ENCODE measurements around the gene ZNF683.
A peak's percentile ranks its signal among the peaks of the same experiment; 100 is the strongest.

The ZNF683 gene

DNA sequence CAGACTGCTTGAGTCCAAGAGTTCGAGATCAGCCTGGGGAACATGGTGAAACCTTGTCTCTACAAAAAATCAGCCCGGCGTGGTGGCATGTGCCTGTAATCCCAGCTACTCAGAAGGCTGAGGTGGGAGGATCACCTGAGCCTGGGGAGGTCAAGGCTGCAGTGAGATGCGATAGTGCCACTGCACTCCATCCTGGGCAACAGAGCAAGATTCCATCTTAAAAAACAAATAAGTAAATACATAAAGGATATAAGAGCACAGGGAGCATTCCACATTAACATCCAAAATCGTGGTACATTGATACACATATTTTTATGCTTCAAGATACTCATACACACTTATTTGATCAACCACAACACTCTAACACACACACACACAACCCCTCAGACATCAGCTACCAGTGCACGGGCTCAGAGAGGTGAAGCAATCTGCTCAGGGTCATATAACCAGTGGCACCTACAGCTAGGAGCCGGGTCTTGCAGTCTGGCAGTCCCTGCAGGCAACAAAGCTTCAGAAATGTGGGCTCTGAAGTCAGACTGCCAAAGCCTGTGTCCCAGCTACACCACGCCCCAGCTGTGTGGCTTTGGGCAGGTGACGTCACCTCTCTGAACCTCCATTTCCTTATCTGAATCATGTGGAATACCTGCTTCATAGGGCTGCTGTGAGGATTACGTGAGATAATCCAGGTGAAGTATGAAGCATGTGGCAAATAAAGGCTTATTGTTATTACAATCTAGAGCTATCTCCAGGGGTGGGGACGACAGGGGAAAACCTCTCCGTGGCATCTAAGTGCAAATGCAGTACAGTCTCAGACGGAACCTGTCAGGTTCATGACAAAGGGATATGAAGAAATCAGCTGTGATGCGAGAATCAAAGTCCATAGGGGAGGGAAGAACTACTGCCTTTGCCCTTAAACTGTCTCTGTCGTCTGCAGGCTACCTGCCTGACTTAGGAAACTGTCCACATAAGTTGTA lies 13.9 kb downstream of the ZNF683 start:
- DNase-seq (ENCODE audit: low spot score) = no peak

DNA sequence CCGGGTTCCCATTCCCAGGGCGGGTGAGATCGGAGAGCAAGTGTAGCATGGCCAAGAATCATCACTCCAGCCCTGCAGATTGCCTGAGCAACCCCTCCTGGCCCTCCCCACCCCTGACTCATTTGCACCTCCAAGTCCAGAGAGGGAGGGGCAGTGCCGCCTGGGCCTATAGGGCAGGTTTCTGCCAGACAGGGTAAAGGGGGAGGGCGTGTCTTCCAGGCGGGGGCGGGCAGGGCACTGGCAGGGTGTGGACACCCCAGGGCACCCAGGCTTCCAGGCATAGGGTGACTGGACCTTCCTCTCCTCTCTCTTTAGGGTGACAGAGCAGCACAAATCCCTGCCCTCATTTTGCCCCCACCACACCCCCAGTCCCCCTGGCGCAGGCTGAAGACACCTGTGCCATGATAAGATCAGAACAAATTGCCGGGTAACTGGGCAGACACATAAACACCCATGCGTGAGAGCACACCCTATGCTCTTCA lies 15.4 kb downstream of the ZNF683 start:
- no peak for DNase-seq (ENCODE audit: low spot score)

DNA sequence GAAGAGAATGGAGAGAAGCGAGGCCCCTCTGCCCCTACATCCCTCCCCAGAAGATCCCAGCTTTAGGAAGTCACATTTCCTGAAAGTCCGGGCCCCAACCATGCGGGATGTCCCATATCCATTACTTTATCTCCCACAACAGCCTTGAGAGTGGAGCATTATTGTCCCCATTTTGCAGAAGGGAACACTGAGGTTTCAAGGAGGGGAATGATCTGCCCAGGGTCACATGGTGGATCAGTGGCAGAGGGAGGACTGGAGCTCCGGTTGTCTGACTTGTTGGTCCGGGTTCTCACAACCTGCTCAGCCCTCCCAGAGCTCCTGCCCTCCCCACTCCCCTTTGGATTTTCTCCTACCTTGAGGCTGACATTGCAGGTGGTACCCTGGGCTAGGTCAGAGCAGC lies 16.4 kb downstream of the ZNF683 start:
- DNase-seq (ENCODE audit: low spot score) = no peak

DNA sequence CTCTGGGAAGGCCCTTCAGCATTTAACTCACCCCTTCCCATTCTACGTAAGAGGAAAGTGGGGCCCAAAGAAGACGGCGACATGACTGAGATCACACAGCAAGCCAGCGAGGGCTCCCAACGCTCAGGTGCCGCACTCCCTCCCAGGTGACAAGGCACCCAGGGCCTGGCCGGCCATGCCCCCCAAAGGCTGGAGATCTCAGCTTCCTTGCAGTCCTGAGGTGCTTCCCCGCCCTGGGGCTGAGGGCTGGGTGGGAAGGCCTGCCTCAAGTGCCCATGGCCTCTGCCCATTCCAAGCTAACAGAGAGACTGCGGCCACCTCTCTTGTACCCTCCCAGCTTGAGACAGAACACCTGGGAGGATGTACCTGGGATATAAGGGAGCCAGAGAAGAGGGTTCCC lies 17.6 kb downstream of the ZNF683 start:
- no peak for DNase-seq (ENCODE audit: low spot score)

DNA sequence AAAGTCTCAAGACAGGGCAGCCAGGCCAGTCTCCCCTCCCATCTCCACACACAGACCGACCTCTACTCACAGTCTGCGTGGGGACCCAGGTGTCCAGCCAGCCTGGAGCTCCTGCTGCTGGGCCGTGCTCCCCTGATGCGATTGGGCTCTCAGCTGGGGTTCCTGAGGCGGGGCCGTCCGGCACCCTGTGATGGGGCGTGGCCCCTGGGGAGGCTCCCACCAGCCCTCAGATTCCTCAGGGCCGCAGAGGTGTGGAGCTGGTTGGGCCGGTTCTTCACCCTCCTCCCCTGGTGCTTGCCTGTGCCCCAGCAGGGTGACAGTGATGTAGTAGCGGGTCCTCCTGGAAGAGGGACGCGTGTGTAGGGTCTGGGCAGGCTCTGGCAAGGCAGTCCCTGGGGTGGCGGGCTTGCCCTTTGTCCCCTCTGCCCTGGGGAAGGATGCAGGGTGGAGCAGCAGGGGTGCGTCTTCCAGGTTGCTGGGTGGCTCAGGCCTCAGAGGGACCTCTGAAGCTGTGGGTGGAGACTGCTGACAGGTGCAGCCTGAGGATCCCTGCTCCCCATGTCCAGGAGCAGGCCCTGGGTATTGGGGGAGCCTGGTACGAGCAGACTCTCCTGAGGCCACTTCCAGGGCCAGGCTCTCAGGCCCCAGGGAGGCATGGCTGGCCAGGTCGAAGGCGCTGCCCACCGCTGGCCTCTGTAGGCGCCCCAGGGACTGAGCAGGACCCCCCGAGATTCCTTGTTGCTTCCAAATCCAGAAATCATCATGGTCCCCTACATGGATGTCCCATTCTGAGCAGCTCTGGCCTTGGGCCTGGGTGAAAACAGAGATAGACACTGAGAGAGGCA lies 18.4 kb downstream of the ZNF683 start, which contains the start of gene CRYBG2:
TSS of gene CRYBG2 (minus strand) at position 155 of the 845 bp plus-strand sequence. CDS start 7,473 bp downstream, outside the sequence.
- no peak for DNase-seq (ENCODE audit: low spot score)

DNA sequence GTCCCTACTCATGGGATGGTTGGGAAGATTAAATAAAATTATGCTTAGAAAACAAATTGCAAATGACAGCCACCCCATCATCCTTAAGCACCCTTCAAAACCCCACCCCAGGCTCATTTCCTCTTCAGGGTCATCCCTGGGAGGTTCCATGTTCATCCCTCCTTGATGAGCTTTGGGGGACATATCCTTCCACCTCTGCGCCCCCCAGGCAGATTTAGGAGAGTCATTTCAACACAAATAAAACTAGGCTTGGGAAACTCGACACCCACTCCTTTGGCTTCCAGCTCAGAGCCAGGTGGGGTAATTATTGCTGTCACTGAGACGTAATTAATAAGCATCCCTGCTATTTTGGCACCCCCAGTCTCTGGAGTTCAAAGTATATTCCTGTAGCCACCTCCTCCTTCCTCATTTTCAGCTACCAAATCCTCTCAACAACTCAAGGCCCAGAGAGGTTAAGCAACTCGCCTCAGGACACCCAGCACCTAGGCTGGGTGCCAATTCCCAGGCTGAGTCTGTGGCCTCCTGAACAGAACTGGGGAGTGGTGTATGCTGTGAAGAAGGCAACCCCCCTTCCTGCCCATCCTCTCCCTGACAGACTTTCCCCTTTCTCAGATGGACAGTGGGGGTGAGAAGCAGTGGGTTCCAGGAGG lies 19.2 kb downstream of the ZNF683 start:
- no peak for DNase-seq (ENCODE audit: low spot score)

DNA sequence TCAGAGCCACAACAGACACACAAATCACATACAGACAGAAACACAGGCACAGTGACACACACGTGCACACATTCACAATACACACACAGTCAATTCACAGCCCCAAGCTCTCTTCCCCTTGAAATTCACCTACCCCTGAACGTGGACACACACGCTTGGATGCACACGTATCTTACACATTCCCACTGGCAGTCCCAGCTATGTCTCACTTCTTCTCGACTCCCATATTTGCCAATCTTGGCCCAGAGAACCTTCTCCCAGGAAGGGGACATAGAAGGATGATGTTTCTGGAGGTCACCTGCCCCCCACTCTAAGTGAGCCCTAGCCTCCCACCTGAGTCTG lies 20.2 kb downstream of the ZNF683 start:
- DNase-seq (ENCODE audit: low spot score) = no peak

DNA sequence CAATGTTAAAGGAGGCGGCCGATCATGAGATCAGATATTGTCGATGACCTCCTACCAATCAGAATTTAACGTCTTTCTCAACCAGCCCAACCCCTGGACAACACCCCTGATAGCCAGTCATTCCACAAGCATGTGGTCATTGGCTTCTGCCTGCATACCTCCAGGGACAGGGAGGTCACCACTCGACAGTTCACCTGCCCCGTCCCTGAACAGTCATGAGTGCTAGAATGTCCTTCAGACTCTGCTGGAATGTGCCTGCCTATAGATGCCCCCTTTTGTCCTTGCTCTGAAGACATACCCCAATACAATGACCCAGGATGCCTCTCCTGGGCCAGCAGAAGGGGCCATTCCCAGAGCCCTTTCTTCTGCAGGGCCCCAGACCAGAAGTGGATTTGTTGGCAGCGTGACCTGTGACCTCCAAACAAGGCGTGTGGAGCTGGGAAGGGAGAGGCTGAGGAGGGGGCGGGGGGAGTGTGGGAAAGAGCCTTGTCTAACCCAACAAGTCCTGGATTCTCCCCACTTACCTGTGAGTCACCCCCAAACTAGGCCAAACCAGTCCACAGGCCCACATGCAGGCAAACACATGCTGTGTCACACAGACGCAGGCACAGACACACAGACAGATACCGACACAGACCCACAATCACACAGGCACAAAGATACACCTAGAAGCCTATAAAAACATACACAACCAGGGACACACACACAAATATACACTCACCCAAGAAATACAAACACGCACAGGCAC lies 20.8 kb downstream of the ZNF683 start:
- no peak for DNase-seq (ENCODE audit: low spot score)

DNA sequence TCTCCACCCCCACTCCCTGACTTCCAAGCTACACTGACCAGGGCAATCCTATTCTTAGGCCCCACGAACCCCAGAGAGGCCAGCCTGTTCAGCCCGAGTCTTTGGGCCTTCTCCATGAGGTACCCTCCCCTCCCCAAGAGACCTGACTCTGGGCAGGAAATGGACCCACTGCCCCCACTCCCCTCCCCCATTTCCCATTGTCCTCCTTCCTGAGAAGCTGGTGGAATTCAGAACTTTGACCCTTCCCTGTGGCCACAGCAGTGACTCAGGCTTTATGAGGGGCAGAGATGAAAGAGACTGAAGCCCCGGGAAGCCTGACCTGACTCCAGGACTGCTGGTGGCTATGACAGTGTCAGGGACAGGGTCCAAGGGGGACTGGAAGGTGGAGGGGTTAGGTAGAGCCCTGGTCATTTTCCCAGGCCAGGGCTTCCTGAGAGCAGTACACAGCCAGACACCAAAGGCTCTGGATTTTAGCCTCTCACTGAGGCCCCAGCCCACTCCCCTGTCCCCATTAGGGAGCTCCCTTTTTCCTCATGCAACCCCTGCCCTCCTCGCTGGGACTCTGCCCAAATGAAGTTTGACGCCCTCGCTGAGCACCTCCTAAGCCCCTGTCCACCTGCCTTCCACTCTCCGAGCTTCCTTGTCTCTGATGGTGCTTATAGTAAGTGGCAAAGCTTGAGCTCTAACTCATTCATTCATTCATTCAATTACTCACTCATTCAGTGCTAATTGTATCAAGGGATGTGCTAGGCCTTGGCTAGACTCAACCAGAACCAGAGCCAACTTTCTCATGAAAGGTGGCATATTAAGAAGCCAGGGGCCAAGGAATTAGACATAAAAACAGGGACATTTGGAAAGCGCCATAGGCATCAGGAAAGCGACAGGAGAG lies 21.6 kb downstream of the ZNF683 start:
- DNase-seq (ENCODE audit: low spot score) = no peak

DNA sequence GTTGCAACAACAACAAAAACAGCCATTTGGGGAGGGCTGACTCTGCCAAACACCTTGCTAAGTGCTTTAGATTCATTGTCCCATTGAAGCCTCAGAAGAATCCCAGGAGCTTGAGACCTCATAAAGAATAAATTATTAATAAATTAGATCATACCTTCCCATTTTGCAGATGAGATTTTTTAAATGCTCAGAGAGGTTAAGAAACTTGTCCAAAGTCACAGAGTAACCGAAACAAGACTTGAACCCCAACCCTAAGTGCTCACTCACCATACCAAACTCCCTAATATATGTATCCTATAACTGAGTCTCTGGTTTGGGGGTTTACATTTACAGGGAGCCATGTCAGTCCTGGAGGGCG lies 22.2 kb downstream of the ZNF683 start:
- DNase-seq (ENCODE audit: low spot score) = no peak

DNA sequence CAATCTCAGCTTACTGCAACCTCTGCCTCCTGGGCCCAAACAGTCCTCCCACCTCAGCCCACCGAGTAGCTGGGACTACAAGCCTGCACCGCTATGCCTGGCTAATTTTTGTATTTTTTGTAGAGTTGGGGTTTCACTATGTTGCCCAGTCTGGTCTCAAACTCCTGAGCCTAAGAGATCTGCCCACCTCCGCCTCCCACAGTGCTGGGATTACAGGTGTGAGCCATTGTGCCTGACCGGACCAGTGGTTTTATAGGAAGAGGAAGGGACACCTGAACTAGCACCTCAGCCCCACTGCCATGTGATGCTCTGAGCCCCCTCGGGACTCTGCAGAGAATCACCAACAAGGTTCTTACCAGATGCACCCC lies 22.7 kb downstream of the ZNF683 start:
- DNase-seq (ENCODE audit: low spot score) = no peak

DNA sequence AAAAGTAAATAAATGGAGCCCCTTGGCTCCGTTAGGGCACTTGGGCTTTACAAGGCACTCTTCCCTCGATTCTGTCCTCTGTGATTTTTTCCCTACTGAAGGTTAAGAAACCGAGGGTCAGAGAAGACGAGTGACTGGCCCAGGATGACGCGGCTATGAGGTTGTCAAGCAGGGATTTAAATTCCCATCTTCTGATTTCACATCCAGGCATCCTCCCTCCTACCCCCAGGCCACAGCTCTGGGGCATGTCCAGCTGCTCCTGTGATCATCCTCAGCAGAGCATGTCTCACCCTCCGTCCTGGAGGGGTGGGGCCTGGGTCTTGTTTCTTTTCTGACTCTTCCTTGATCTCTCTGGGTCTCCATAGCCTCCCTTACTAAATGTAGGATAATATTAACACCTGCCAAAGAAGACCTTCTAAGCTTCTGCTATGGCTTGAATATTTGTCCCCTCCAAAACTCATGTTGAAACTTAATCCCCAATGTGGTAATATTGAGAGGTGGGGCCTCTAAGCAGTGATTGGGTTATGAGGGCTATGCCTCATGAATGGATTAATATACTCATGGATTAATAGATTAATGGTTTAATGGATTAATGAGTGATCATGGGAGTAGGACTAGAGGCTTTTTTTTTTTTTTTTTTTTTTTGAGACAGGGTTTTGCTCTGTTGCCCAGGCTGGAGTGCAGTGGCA lies 23.2 kb downstream of the ZNF683 start:
- DNase-seq (ENCODE audit: low spot score) = peak; percentile 71

DNA sequence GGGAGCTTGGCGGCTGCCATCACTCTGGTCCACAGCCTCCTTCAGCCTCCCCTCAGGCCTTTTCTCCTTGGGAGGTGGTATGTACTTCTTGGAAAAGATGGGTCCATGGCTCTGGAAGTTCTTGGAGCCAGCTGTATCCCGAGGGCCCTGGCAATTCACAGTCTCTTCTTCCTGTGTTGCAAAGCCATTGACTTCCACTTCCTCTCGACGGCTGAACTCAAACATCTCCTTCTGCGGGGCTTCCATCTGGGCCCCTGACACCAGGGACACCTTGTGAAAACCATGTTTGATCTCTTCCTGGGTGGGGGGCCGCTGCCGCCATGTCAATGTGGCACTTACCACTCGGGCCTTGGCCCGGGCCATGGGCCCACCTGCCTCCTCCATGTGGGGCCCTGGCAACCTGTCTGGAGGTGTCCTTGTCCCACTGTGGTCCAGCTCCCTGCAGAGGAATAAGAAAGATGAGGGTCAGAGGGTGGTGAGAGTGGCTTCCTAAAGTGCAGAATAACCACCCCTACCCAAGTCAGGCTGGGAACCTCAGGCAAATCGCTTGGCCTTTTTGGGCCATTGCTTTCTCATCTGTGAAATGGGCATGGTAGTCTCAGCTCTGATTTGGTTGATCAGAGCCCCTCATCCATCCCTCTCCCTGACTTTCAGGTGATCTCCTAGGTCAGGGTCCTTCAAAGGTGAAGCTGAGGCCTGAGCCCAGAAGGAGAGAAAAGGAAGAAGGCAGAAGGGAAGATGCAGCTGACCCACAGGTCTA lies 26.1 kb downstream of the ZNF683 start:
- DNase-seq (ENCODE audit: low spot score) = no peak

DNA sequence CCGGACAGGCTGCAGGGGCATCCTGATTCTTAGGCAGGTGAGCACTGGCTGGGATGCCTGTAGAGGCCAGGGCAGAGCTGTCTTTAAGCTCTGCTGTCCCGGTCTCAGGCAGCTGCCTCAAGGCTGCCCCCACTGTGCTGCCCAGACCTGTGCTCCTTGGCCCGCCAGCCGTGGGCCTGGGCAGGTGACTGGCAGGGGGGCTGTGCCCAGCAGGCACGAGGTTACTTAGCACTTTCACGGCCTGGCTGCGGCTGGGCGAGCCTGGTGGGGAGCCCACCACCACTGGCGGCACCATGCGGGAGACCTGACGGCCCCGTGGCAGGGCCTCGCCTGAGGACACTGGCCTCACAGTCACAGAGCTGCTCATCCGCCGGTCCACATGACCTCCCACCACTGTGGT lies 26.8 kb downstream of the ZNF683 start:
- DNase-seq (ENCODE audit: low spot score) = no peak

DNA sequence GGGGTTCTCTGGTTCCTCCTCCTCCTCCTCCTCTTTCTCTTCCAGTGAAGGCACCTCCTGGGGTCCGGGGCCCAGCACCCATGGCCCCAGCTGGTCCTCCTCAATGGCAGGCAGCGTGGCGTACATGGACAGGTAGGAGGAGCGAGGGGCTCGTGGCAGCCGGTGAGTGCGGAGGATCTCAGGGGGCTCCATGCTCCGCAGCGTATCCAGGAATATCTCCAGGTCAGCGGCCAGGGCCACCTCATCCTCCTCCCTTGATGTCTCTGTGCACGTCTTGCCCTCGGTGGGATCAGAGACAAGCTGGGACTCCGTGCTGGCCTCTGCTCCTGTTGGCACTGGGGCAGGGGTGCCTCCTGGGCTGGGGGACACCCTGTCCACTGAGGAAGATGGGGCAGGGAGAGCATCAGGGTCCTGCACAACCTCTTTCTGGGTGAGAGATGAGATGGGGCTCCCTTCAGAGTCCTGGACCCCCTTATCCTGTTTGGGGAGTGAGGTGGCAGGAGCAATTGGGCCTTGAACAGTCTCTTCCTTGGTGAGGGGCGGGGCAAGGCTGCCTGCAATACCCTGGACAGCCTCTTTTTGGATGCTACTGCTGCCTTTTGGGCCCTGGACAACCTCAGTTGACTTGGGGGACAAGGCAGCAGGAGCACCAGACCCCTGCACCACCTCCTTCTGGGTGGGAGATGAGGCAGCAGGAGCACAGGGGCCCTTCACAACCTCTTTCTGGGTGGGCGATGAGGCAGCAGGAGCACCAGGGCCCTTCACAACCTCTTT lies 28.2 kb downstream of the ZNF683 start:
- no peak for DNase-seq (ENCODE audit: low spot score)

DNA sequence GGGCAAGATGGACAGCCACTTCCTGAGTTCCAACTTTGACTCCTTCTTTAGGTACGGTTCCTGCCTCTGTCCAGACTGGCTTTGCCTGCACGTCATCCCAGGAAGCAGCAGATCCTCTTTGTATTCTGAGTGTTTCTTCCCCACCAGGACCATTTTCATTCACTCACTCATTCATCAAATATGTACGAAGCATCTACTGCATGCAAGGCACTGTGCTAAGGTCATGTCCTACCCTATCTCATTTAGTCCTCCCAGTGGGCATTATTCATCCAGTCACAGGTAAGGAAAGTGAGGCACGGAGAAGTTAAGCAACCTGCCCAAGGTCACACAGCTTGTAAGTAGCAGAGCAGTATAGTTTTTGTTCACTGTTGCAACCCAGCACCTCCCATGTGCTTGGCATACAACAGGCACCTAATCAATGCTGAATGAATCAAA lies 32.5 kb downstream of the ZNF683 start:
- no peak for DNase-seq (ENCODE audit: low spot score)

DNA sequence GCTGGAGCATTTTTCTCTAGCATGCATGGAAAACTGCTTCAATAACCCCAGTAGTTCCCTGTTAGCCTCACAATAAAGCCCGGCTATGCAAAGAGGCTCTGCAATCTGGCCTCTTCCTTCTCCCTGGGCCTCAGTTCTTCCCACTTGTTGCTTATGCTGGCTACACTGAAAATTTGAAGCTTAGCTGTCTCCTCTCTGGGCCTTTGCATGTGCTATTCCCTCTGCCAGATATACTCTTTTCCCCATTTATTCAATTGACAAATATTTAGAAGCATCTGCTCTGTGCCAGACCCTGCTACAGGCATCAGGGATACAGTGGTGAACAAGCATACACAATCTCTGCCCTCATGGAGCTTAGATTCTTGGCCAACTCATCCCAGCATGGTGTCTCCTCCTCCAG lies 33.9 kb downstream of the ZNF683 start:
- no peak for DNase-seq (ENCODE audit: low spot score)

DNA sequence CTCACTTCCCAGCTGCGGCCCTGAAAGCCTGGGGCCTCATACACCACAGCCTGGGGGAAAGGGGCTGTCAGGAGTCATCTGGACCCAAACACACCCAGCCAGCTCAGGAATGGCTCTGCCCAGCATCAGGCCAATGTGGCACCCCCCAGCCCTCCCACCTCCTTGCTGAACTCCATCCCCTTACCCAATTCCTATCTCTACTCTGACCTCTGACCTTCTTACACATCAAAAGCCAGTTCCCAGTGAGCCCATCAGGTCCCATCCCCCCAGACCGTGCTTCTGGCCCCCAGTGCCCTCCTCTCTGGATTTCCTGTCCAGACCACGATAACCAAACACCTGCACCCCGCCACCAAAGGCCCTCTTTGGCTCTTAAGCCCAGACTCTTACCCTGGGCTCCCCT lies 34.9 kb downstream of the ZNF683 start:
- no peak for DNase-seq (ENCODE audit: low spot score)

DNA sequence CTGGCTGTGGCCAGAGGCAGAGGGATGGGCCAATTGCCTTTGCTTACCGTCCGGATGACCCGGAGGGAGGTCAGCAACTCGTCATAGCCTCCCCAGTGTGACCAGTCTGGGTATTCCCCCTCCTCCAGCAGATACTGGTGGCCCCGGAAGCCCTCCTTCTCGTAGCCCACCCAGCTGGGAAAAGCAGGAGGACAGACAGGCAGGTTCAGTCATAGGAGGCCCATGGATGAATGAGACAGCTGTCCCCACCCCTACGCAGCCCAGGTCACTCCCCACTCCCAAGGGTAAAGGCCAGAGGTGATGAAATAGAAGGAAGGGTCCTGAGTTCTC lies 35.4 kb downstream of the ZNF683 start:
- no peak for DNase-seq (ENCODE audit: low spot score)

Data from GM03348 (cell line).